Measurements from ENCODE around the gene LPIN1.
"Not testable (repeated sequence)": the region's sequence is repeated elsewhere in the genome, so short reads cannot be mapped to it uniquely, and the experiment has no call there.

LPIN1 gene

GRCh38 chr2:11744631-11745394 lies 1.6 kb upstream of the LPIN1 start:
- peak in 4 of 6 experiments; percentile 13 to 39 (median 24) for DNase-seq

DNA sequence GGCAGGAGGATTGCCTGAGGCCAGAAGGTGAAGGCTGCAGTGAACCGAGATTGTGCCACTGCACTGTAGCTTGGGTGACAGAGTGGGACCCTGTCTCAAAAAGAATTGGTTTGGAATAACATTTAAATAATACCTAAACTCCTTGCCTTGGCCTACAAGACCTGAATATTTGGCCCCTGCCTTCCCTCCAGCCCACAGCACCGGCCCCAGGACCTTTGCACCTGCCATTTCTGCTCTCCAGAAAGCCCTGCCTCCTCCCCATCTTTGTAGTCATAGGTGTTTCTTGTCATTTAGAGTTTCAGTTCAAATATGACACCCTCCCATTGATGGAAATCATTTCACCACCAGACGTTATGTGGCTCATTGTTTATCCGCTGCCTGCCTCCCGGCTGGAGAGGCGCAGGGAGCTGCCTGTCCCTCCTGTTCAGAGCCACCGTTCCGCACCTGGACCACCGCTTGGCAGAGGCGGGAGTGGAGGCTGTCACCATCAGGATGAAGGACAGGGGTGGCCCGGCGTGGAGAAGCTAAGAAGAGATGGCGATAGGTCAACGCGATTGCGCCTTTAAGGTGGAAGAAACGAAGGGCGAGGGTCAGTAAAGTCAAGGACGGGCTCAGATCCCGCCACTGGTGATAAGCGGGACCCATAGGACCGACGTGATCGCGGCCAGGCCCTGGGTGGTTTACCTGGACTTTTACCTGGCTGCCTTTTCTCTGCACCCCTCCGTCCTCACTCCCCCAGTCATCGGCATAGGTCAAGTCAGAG lies 638 bp upstream of the LPIN1 start:
- DNase-seq, result no peak

- DNase-seq, result peak in 4 of 6 experiments; percentile 4 to 49 (median 30)
These were observed 501 bp downstream of the LPIN1 start for GRCh38 chr2:11746807-11747459.

- DNase-seq, result no peak
These were observed 1.8 kb downstream of the LPIN1 start for GRCh38 chr2:11748018-11748860.

GRCh38 chr2:11748861-11749645 lies 2.6 kb downstream of the LPIN1 start:
- no peak for DNase-seq

DNA sequence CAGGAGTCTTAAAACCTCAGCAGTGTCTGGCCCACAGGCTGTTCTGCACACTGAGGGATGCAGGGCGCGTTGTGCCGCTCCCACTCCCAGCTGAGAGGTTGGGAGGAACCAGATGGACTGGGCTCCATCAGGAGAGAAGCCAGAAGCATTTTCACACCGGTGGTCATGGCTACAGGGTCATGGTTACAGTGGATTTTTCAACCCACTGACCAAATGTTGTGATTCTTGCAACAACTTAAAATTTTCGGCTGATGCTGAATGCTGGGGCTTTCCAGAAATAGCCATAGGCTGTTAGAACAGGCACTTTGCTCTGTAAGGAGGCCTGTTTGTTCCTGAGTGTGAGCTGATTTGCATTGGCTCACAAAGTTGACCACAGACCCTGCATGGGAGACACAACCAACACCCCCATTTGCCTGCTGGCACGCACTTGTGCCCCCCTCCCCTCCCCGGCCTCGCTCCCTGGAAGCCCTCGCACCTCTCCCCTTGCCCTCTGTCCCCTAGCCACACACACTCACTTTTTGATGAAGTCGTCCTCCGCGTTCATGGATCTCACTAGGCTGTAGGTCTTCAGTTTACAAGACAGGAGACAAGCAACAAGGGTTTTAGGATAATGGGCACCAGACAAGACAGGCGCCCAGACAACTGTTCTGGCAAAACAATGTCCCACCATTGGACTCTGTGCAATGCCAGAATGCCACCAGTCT lies 3.4 kb downstream of the LPIN1 start:
- peak in 2 of 6 experiments; percentile 24 to 33 for DNase-seq

GRCh38 chr2:11750422-11750821 lies 4.0 kb downstream of the LPIN1 start:
- peak in 5 of 6 experiments; percentile 34 to 82 (median 64) for DNase-seq

- DNase-seq, result no peak
These were observed 4.5 kb downstream of the LPIN1 start for GRCh38 chr2:11750917-11751316.

DNA sequence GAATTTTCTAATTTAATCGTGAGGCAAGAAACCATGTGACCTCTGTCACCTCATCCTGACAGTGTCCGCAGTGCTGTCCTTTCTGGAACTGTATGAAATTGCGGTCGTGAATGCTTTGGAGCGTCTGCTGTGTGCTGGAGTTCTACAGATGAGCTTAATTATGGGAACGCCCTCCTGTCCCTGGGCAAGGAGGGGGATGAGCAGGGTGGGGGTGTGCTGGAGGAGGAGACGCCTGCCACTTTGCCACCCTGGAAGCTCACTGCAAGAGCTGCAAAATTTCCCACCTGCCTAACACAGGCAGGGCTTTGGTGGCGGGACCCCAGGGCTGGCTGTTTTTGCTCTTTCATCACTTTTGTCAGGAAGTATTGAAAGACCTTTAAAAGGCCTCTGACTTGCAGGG lies 6.5 kb downstream of the LPIN1 start:
- DNase-seq, result no peak

GRCh38 chr2:11753452-11753885 lies 7.0 kb downstream of the LPIN1 start:
- DNase-seq, result peak in 4 of 6 experiments; percentile 4 to 56 (median 54)

DNA sequence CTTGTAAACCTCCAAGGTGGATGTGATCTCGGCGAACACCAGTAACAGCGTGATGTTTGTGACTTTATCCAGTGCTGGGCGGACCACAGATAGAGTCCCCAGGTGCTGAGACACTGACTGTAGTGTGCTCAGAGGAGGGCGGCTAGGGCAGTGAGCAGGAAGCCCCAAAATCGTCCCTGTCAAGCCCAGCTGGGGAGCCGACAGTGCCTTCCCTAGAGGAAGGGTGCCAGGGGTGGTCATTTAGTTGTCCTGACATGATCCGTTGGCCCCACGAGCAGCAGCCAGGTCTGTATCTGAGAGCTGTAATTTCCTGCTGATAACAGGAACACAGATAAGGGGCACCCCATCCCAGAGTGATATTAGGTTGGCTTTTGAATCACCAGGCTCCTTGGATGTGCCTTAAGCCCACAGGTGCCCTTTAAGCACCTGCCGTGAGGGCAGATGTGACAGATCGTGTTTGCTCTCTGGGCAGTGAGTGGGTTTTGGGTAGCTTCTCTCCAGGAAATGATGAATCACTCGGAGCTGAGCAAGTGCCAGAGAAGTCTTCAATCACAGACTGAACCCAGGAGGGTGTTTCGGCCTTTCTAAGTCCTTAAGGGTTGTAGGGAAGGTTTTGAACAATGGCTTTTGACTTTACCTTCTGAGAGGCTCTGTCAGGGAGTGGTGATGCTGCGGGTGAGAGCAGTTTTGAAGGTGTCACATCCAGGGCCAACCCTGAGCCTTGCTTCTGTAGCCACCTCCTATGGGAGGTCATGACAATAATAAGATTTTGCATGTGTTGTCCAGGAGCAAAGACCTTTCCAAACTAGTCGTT lies 7.7 kb downstream of the LPIN1 start:
- DNase-seq, result peak in 4 of 6 experiments; percentile 38 to 55 (median 46)

DNA sequence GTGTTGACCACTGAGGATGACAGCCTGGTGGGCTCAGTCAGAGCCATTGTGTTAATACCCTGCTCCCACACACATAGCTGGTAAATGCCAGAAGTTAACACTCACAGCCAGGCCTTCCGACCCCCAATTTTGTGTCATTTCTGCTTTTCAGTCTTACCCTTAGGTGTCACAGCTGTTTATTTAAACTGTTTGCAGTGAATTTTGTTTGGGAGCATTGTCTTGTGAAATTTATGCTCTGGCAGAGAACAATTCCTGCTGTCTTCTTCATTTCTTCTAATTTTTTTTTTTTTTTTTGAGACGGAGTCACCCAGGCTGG lies 8.2 kb downstream of the LPIN1 start:
- no peak for DNase-seq

- DNase-seq, result peak in 4 of 6 experiments; percentile 16 to 55 (median 41)
These were observed 10.7 kb downstream of the LPIN1 start for GRCh38 chr2:11757101-11757500.

DNA sequence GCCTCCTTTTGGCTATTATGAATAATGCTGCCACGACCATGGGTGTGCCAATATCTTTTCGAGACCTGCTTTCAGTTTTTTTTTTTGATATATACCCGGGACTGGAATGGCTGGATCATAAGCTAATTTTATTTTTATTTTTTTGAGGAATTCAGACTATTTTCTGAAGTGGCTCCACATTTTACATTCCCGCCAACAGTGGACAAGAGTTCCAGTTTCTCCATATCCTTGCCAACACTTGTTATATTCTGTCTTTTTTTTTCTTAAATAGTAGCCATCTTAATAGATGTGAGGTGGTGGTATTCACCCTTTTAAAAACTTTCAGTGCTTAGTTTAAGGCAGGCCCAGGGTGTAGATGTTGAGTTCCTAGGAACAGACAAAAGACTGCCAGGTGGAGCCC lies 11.8 kb downstream of the LPIN1 start:
- DNase-seq, result no peak

DNA sequence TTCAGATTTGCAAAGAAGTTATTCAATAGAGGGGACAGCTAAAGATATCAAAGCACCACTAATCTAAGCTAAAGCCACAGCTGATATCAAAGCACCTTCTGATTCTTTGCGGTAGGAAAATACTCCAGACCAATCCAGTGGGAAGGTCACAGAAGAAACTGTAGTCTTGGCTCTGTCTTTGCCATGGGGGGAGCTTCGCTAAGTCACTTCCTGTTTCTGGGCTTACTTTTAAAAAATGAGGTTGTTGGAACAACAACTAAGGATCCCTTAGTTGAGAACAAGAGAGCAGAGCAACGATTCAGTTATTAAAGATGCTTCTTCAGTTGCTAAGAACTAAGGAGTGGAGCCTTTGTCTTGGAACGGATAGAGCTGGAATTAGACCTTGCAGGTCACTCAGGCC lies 12.2 kb downstream of the LPIN1 start:
- no peak for DNase-seq

DNA sequence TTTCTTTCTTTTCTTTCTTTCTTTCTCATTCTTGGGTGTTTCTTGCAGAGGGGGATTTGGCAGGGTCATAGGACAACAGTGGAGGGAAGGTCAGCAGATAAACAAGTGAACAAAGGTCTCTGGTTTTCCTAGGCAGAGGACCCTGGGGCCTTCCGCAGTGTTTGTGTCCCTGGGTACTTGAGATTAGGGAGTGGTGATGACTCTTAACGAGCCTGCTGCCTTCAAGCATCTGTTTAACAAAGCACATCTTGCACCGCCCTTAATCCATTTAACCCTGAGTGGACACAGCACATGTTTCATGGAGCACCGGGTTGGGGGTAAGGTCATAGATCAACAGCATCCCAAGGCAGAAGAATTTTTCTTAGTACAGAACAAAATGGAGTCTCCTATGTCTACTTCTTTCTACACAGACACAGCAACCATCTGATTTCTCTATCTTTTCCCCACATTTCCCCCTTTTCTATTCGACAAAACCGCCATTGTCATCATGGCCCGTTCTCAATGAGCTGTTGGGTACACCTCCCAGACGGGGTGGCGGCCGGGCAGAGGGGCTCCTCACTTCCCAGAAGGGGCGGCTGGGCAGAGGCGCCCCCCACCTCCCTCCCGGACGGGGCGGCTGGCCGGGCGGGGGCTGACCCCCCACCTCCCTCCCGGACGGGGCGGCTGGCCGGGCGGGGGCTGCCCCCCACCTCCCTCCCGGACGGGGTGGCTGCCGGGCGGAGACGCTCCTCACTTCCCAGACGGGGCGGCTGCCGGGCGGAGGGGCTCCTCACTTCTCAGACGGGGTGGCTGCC lies 12.9 kb downstream of the LPIN1 start:
- DNase-seq, result not testable (repeated sequence)

- no peak for DNase-seq
These were observed 14.8 kb downstream of the LPIN1 start for GRCh38 chr2:11761259-11761658.

- DNase-seq, result no peak
These were observed 15.6 kb downstream of the LPIN1 start for GRCh38 chr2:11762031-11762430.

DNA sequence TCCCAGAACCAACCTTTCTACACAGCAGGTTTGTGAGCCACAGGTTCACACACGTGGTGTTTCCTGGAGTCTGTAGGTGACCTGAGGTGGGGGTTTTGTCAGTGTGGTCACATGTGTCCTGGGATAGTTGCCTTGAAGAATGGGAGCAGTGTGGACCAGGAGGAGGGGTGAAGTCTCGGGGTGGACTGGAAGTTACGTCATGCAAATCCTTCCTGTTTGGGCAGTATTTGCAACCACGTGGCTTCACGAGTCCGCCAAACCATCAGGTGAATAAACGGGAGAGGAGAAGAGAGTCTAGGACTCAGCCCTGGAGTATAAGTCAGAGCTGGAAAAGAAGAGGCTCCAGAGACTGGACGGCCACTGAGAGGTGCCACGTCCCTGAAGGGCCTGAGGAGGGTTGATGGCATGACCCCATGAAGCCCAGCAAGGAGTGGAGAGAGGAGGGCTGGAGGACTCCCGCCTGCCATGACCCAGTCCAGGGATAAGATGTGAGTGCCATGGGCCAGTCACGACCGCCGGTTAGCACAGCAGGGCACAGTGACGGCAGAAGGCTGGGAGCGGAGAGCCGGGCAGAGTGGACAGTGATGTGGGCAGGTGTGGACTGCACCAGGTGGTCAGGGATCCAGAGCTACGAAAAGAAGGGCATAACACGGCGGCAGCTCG lies 16.5 kb downstream of the LPIN1 start:
- no peak for DNase-seq

Measured in stimulated activated naive CD4-positive, alpha-beta T cell (primary cell).